ENCODE data around the gene NXPH3.

DNA sequence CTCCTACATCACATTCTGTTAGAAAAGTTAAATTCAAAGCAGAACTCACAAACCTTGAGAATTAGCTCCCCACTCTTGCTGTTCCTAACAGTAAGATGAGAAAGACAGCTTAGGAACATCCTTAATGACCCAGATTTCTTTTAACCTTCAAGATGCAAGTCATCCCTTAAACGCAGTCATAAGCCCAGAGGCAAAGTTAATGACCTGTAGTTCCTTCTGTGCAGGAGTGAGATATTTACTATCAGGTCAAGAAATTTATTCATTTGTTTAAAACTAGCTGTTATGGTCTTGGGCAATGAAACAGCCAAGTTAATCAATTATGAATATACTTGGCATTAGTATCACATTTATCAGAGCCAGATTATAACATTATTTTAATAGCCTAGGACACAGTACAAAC, 37.1 kb downstream of the NXPH3 start:
- TF ChIP-seq, protein P1, sequence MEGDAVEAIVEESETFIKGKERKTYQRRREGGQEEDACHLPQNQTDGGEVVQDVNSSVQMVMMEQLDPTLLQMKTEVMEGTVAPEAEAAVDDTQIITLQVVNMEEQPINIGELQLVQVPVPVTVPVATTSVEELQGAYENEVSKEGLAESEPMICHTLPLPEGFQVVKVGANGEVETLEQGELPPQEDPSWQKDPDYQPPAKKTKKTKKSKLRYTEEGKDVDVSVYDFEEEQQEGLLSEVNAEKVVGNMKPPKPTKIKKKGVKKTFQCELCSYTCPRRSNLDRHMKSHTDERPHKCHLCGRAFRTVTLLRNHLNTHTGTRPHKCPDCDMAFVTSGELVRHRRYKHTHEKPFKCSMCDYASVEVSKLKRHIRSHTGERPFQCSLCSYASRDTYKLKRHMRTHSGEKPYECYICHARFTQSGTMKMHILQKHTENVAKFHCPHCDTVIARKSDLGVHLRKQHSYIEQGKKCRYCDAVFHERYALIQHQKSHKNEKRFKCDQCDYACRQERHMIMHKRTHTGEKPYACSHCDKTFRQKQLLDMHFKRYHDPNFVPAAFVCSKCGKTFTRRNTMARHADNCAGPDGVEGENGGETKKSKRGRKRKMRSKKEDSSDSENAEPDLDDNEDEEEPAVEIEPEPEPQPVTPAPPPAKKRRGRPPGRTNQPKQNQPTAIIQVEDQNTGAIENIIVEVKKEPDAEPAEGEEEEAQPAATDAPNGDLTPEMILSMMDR (IDR thresholded peaks at IDR 0.05), result no peak
- TF ChIP-seq POLR2A (IDR thresholded peaks at IDR 0.05), result no peak

All from esophagus squamous epithelium (tissue), 4 donors.